ENCODE measurements around the gene COA1. TPM values are rescaled to one million over a fixed set of nuclear protein-coding genes. Genes with fewer than 3 reads are reported as not detected.

COA1 gene
- total RNA-seq, 4 donors from 2014 or later, result 20.6 to 48.9 (median 33.2) TPM

DNA sequence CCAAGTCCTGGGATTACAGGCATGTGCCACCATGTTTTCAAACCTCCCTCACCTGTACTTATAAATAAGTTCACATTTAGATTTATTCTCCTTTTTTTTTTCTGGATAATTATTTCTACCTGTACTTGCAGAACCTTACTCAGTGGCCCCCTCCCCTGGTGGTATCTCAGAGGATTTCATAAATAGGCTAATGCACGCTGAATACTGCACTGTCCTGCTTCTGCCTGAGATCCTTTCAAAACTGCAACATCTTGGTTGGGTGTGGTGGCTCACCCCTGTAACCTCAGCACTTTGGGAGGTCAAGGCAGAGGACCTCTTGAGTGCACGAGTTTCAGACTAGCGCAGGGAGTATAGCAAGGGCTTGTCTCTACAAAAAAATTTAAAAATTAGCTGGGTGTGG lies 24.5 kb upstream of the COA1 start:
- 80 to 90% methylated on average over 1 to 2 of the region's 3 CpGs for WGBS, 2 donors (ENCODE audit: low coverage in 1 of 2)
- Histone ChIP-seq H3K4me1 (peaks cover 0 to 10% (median 3%) of the 10 kb centered on the region in 3 donors), H3K27ac (no peak overlapping the region), H3K4me3 (no peak overlapping the region), H3K36me3 (no peaks in the 10 kb centered on the region), H3K27me3 (peaks cover 5% of the 10 kb centered on the region), H3K9me3 (no peaks in the 10 kb centered on the region)
- TF ChIP-seq EP300 (IDR thresholded peaks at IDR 0.05) (no peak), POLR2AphosphoS5 (IDR thresholded peaks at IDR 0.05) (no peak), POLR2A (IDR thresholded peaks at IDR 0.05) (no peak)
- TF ChIP-seq, protein P1, sequence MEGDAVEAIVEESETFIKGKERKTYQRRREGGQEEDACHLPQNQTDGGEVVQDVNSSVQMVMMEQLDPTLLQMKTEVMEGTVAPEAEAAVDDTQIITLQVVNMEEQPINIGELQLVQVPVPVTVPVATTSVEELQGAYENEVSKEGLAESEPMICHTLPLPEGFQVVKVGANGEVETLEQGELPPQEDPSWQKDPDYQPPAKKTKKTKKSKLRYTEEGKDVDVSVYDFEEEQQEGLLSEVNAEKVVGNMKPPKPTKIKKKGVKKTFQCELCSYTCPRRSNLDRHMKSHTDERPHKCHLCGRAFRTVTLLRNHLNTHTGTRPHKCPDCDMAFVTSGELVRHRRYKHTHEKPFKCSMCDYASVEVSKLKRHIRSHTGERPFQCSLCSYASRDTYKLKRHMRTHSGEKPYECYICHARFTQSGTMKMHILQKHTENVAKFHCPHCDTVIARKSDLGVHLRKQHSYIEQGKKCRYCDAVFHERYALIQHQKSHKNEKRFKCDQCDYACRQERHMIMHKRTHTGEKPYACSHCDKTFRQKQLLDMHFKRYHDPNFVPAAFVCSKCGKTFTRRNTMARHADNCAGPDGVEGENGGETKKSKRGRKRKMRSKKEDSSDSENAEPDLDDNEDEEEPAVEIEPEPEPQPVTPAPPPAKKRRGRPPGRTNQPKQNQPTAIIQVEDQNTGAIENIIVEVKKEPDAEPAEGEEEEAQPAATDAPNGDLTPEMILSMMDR (IDR thresholded peaks at IDR 0.05), result no peak
- no peak for ATAC-seq

DNA sequence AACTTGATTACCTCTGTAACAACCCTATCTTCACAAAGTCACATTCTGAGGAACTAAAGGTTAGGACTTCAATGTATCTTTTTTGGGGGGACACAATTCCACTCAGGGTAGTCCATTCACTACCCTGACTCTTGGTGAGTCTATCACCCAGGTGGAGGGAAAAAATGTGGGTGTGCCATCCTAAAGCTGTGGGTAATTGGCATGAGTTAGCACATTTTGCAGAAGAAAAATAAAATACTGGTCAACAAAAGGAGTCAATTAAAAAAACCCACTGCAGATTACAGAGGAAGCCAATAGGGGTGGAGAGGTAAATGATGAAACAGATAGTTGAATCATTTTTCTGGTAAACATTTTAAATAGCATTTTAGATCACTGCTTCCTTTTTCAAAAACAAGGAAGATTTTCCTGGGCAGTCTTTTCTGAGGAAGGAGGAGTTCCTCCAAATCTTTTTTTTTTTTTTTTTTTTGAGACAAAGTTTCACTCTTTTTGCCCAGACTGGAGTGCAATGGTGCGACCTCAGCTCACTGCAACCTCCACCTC lies 24.0 kb upstream of the COA1 start:
- H3K9me3 ChIP-seq, result no peaks in the 10 kb centered on the region
- H3K4me3 ChIP-seq, result no peak overlapping the region
- TF ChIP-seq POLR2A (IDR thresholded peaks at IDR 0.05) (no peak), EP300 (IDR thresholded peaks at IDR 0.05) (no peak), POLR2AphosphoS5 (IDR thresholded peaks at IDR 0.05) (no peak)
- TF ChIP-seq, protein P1 (IDR thresholded peaks at IDR 0.05), result no peak
- WGBS, 2 donors (ENCODE audit: low coverage in 1 of 2), result 64 to 90% methylated on average over 1 of the region's 1 CpG
- no peak for ATAC-seq
- no peaks in the 10 kb centered on the region for H3K36me3 ChIP-seq
- H3K4me1 ChIP-seq, result peaks cover 0 to 10% (median 3%) of the 10 kb centered on the region in 3 donors
- H3K27ac ChIP-seq, result no peak overlapping the region
- H3K27me3 ChIP-seq, result peaks cover 5% of the 10 kb centered on the region

DNA sequence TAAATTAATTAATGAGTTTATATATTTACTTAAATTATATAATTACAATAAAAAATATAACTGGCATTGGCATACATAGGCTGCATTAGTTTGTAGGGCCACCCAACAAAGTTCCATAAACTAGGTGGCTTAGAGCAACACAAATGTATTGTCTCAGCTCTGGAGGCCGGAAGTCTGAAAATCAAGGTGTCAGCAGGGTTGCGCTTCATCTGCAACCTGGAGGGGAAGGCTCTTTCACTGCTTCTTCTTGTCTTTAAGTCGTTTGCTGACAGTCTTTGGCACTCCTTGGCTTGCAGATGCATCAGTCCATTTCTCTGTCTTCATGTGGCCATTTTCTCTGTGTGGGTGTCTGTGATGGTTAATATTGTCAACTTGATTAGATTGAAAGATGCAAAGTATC lies 23.1 kb upstream of the COA1 start:
- Histone ChIP-seq H3K4me3 (no peak overlapping the region), H3K27ac (no peak overlapping the region), H3K4me1 (peaks cover 0 to under 1% (median 0%) of the 10 kb centered on the region in 3 donors), H3K36me3 (no peaks in the 10 kb centered on the region), H3K27me3 (peaks cover 5% of the 10 kb centered on the region), H3K9me3 (no peaks in the 10 kb centered on the region)
- 54 to 78% methylated on average over 2 to 3 of the region's 3 CpGs for WGBS, 2 donors (ENCODE audit: low coverage in 1 of 2)
- TF ChIP-seq EP300 (IDR thresholded peaks at IDR 0.05), result no peak
- TF ChIP-seq POLR2A (IDR thresholded peaks at IDR 0.05), result no peak
- no peak for TF ChIP-seq POLR2AphosphoS5 (IDR thresholded peaks at IDR 0.05)
- TF ChIP-seq, protein P1 (IDR thresholded peaks at IDR 0.05), result no peak
- ATAC-seq, result no peak

- 79 to 83% methylated on average over 1 to 6 of the region's 14 CpGs for WGBS, 2 donors (ENCODE audit: low coverage in 1 of 2)
- TF ChIP-seq POLR2AphosphoS5 (IDR thresholded peaks at IDR 0.05), result no peak
- TF ChIP-seq EP300 (IDR thresholded peaks at IDR 0.05), result no peak
- no peak for TF ChIP-seq POLR2A (IDR thresholded peaks at IDR 0.05)
- TF ChIP-seq, protein P1 (IDR thresholded peaks at IDR 0.05), result no peak
- Histone ChIP-seq H3K27me3 (peaks cover 5% of the 10 kb centered on the region), H3K4me1 (no peaks in the 10 kb centered on the region), H3K27ac (no peak overlapping the region), H3K36me3 (no peaks in the 10 kb centered on the region), H3K9me3 (no peaks in the 10 kb centered on the region), H3K4me3 (no peak overlapping the region)
- no peak for ATAC-seq
Observed at GRCh38 chr7:43750016-43750887, 20.9 kb upstream of the COA1 start.

Measured in gastroesophageal sphincter (tissue), 4 donors.